Measurements from ENCODE around the gene MLC1.

The MLC1 gene

GRCh38 chr22:50039669-50040443 lies 45.4 kb downstream of the MLC1 start:
- DNase-seq, result no peak

GRCh38 chr22:50035976-50036724 lies 49.1 kb downstream of the MLC1 start:
- DNase-seq, result no peak

GRCh38 chr22:50035131-50035881 lies 49.9 kb downstream of the MLC1 start:
- DNase-seq, result no peak

- DNase-seq, result no peak
These were observed 50.8 kb downstream of the MLC1 start for GRCh38 chr22:50034126-50035081.

GRCh38 chr22:50032941-50033601 lies 52.2 kb downstream of the MLC1 start:
- no peak for DNase-seq

GRCh38 chr22:50032109-50032871 lies 52.9 kb downstream of the MLC1 start:
- DNase-seq, result no peak

- DNase-seq, result no peak
These were observed 53.8 kb downstream of the MLC1 start for GRCh38 chr22:50031189-50032091.

- peak in 38 of 56 donors; percentile 5 to 74 (median 30) for DNase-seq
These were observed 54.7 kb downstream of the MLC1 start for GRCh38 chr22:50030297-50031188.

- DNase-seq, result peak in 3 of 56 donors; percentile 5 to 38 (median 19)
These were observed 57.3 kb downstream of the MLC1 start for GRCh38 chr22:50027639-50028537.

- no peak for DNase-seq
These were observed 59.2 kb downstream of the MLC1 start for GRCh38 chr22:50025993-50026392.

- DNase-seq, result no peak
These were observed 62.9 kb downstream of the MLC1 start for GRCh38 chr22:50022171-50022819.

GRCh38 chr22:50020606-50021005 lies 64.6 kb downstream of the MLC1 start:
- DNase-seq, result no peak

- no peak for DNase-seq
These were observed 65.9 kb downstream of the MLC1 start for GRCh38 chr22:50019316-50019715.

GRCh38 chr22:50018608-50019285 lies 66.5 kb downstream of the MLC1 start:
- DNase-seq, result no peak

- DNase-seq, result no peak
These were observed 67.5 kb downstream of the MLC1 start for GRCh38 chr22:50017701-50018224.
